Measurements from ENCODE around the gene ADPRS. TPM values are rescaled to one million over a fixed set of nuclear protein-coding genes. Genes with fewer than 3 reads are reported as not detected.

The ADPRS gene
- total RNA-seq, 1 donor from 2014 or later: 16.9 TPM

DNA sequence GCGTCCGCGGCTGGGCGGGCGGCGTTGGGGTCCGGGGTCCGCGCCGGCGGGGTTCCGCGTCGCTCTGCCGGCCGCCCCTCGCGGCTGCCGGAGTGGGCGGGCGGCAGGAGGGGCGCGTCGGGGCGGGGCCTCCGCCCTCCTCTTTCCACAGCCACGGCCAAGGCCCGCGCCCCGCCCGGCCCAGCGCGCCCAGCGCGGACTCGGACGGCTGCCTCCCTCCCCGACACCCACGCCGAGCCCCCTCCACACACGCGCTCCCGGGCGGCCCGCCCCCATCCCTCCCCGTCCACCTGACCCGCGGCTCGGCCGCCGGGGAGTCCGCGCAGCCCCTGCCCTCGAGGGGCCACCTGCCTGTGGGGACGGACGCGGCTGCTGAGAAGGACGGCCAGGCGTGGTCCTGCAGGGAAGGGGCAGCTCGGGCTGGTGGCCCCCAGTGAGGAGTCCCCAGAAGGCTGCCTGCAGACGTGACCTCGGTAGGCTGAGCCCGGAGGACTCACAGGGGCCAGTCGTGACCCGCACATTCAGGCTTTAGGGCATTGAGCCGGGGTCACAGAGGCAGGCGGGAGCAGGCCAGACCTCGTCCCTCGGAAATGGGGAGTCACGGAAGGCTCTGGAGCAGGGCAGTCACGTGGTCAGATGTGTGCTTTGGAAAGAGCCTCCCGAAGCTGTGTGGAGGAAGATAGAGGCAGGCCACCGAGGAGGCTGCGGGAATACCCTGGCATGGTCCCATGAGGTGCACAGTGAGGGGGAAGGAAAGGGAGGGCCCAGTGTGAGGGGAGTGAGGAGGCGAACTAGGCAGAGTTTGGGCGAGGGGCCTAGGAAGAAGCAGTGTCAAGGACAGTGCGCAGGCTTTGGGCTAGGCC, 36.7 kb downstream of the ADPRS start, which contains the start of gene COL8A2:
Gene COL8A2 (minus strand): TSS at position 94 of the 863 bp plus-strand sequence. CDS start 24,980 bp downstream, outside the sequence.
- DNase-seq (peak; percentile 71), ATAC-seq (peak; percentile 80)
- intact Hi-C loops (cut with micrococcal nuclease): no loop called here

DNA sequence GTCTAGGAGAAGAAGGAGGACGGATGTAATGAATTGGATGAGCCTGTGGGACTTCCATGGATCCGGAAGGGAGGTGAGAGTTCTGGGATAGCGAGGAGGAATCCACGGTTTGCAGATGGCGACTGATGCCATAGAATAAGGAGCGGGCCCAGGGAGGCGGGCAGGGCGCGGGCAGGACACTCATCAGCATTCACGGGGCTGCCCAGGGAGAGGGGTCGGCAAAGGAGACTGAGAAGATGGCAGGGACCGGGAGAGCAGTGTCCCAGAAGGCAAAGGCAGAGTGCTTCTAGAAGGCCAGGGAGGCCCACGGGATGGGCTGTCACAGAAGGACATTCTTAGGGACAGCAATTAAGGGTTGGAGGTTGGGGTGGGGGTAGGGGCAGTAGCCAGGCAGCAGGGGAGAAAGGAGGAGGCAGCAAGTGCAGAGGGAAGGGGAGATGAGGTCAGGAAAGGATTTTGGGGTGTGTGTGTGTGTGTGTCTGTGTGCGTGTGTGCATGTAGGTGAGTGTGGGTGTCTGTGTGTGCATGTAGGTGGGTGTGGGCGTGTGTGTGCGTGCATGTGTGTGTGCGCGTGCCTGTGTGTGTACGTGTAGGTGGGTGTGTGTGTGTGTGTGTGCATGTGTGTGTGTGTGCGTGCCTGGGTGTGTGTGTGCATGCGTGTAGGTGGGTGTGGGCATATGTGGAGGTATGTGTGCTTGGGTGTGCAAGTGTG, 37.5 kb downstream of the ADPRS start:
- intact Hi-C loops (cut with micrococcal nuclease): no loop called here
- DNase-seq (no peak), ATAC-seq (no peak)

DNA sequence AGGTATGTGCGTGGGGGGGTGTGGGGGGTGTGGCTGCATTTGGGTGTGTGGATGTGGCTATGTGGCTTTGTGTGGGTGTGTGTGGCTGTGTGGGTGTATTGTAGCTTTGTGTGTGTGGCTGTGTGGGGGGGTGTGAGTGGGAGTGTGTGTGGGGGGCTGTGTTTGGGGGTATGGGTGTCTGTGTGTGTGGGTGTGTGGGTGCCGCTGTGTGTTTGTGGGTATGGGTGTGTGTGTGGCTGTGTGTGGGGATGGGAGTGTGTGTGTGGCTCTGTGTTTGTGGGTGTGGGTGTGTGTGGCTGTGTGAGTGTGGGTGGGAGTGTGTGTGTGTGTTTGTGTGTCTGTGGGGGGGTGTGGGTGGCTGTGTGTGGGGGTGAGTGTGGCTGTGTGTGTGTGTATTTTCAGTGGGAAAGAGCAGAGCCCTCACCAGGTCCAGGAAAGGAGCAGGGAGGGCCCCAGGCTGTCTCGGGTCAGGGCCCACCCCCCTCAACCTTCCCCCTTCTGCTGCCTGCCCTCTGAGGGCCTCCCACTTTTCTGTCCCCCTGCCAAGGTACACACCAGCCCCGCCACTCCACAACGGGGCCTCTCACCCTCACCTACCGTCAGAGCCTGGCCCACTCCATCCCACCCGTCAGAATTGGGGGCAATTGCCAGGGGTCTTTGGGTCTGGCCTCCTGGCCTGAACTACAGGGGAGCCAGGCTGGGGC, 38.3 kb downstream of the ADPRS start:
- intact Hi-C loops (cut with micrococcal nuclease): no loop called here
- ATAC-seq: no peak
- DNase-seq: no peak

- intact Hi-C loops (cut with micrococcal nuclease): no loop called here
- ATAC-seq (no peak), DNase-seq (no peak)
These were observed 39.6 kb downstream of the ADPRS start for GRCh38 chr1:36128126-36128904.

GRCh38 chr1:36128905-36129206, 40.2 kb downstream of the ADPRS start:
- ATAC-seq: no peak
- intact Hi-C loops (cut with micrococcal nuclease): no loop called here
- DNase-seq: no peak

DNA sequence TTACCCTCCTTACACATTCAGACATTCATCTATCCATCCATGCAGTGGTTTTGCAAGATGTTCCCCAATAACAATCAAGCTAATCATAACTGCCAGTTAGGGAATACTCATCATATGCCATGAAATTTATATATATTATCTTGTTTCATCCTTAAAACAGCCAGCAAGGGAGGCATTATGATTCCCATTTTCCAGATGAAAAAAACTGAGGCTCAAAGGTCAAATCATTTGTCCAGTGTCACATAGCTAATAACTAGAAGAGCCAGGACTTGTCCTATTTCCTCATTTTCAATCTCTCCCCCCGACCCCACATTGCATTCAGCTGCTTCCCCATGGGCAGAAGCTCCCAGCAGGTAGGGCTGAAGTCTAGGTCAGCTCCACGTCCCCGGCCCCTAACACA, 43.3 kb downstream of the ADPRS start:
- ATAC-seq: no peak
- DNase-seq: no peak
- intact Hi-C loops (cut with micrococcal nuclease): no loop called here

GRCh38 chr1:36133484-36133883, 44.8 kb downstream of the ADPRS start:
- ATAC-seq: peak; percentile 55

GRCh38 chr1:36134031-36134430, 45.3 kb downstream of the ADPRS start:
- intact Hi-C loops (cut with micrococcal nuclease): no loop called here
- ATAC-seq (no peak), DNase-seq (no peak)

More at GRCh38 chr1:36133484-36133883, 44.8 kb downstream of the ADPRS start:
- DNase-seq: peak; percentile 47
- intact Hi-C loops (cut with micrococcal nuclease): no loop called here

- DNase-seq: peak; percentile 62
- intact Hi-C loops (cut with micrococcal nuclease): no loop called here
- ATAC-seq: peak; percentile 63
These were observed 46.0 kb downstream of the ADPRS start for GRCh38 chr1:36134505-36135329.

GRCh38 chr1:36135330-36135667, 46.6 kb downstream of the ADPRS start:
- DNase-seq: no peak
- intact Hi-C loops (cut with micrococcal nuclease): no loop called here
- no peak for ATAC-seq

DNA sequence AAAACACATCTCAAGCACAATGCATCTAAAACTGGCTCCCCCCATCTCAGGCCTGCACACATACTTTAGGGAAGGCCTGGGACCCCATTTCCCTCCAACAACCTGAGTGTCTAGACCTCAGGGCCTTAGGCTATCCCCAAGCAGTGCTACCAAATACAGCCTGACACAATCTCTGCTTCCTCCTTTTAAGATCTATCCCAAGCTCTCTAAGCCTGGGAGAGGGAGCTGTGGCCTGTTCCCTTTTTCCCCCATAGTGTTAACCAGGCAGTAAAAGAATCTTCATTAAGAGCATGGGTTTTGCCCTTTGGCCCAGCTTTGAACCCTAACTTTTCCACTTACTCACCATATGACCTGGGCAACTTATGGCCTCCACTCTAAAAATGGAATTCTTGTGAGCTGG, 47.1 kb downstream of the ADPRS start:
- intact Hi-C loops (cut with micrococcal nuclease): no loop called here
- ATAC-seq (peak; percentile 5), DNase-seq (no peak)

- no peak for DNase-seq
- peak; percentile 78 for ATAC-seq
- intact Hi-C loops (cut with micrococcal nuclease): no loop called here
These were observed 47.8 kb downstream of the ADPRS start for GRCh38 chr1:36136535-36136934.

- DNase-seq (no peak), ATAC-seq (no peak)
- intact Hi-C loops (cut with micrococcal nuclease): no loop called here
These were observed 48.5 kb downstream of the ADPRS start for GRCh38 chr1:36137226-36137625.

- intact Hi-C loops (cut with micrococcal nuclease): no loop called here
- ATAC-seq: no peak
- DNase-seq: no peak
These were observed 49.1 kb downstream of the ADPRS start for GRCh38 chr1:36137776-36138175.

- ATAC-seq (no peak), DNase-seq (no peak)
- intact Hi-C loops (cut with micrococcal nuclease): no loop called here
These were observed 50.8 kb downstream of the ADPRS start for GRCh38 chr1:36139521-36139920.

DNA sequence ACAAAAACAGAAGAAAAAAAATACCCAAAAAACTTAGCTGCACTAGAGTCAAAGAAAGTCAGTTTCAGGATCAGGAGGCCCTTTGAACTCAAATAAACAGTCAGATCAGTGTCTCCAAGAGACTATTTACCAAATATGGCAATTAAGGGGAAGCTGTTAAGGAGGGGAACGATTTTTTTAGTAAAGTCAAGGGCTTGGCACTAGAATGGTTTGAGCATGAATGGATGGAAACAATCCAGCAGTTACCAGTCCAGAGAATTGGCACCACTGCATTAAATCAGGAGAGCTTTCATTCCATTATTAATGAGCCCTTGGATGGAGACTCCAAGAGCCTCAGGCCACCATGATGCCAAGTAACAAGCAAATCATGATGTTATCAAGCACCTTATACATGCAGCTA, 53.4 kb downstream of the ADPRS start:
- intact Hi-C loops (cut with micrococcal nuclease): no loop called here
- ATAC-seq (peak; percentile 25), DNase-seq (no peak)

DNA sequence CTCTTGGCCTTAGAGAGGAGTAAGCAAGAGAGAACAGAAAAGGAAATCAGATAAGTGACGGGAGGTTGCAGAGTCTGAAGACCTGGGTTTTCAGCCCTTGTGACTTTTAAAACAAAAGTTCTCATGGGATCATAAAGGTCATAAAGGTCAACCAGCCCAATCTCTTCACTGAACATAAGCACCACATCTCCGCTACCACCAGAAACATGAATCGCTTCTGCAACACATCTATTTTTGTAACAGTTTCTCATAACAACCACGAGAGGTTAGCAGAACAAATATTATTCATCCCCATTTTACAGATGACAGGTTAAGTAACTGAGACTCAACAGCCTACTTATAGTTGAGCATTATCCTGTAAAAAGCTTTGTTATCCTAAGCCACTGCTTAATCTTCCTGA, 54.7 kb downstream of the ADPRS start:
- DNase-seq (no peak), ATAC-seq (no peak)
- intact Hi-C loops (cut with micrococcal nuclease): no loop called here
